ENCODE data around the gene BTBD3. TPM values are rescaled to one million over a fixed set of nuclear protein-coding genes. Genes with fewer than 3 reads are reported as not detected.

Gene BTBD3
- total RNA-seq, result 52.2 TPM

DNA sequence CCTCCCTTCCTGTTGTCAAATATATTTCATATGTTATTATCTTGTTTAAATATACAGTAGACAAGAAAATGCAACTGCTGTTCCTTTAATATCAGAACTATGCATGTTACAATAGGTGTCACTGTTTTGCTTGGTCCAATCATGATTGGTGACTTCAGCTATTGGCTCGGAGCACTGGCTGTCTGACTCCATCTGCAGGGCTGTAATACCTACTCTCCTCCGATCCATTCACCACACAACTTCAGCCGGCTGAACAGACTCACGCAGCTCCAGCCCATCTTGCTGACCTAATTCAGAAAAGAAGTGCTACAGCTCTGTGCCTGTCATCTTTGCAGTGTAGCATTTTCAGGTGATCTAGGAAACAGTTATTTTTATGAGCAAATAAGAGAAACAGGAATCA, at the start of gene BTBD3:
Gene BTBD3 (plus strand): TSS at position 231 of the 400 bp plus-strand sequence. CDS start 383 bp downstream, outside the sequence.
- FAIRE-seq (no peak), DNase-seq (ENCODE audit: low spot score in 2 of 2) (peak; percentile 13 to 30)

DNA sequence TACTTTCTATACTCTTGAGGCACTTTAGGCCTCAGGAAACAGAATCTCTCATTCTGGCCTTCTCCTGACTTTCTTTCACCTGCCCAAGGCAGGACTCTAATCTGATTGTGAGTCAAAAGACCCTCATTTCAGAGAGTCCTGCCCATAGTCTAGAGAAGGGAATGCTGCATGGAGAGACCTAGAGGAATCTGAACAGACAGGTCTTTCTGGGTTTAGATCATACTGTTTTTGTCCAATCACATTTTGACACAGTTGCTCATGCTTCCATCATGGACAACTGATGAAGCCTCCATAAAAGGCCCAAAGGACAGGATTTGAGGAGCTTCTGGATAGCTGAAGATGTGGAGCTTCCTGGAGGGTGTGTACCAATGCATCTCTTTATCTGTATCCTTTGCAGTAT, 48.1 kb upstream of the BTBD3 start:
- FAIRE-seq (no peak), DNase-seq (ENCODE audit: low spot score in 2 of 2) (no peak)

DNA sequence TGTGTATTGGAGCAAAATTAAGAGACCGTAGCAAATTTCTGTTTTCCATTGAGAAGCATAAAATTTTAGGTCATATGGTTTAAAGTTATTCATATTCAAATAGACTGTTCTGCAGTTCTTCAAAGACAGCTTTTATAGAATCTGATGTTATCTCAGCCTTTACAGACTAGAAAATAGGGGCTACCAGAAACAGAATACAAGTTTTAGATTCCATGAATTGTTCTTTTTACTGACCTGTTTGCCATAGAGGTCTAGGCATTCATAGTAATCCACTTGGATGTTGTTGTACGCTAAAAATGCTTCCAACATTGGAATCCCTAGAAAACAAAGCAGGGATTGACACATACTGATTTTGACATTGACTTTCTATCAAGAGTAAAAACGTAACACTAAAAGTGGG, 47.3 kb upstream of the BTBD3 start:
- no peak for DNase-seq (ENCODE audit: low spot score in 2 of 2)
- no peak for FAIRE-seq

DNA sequence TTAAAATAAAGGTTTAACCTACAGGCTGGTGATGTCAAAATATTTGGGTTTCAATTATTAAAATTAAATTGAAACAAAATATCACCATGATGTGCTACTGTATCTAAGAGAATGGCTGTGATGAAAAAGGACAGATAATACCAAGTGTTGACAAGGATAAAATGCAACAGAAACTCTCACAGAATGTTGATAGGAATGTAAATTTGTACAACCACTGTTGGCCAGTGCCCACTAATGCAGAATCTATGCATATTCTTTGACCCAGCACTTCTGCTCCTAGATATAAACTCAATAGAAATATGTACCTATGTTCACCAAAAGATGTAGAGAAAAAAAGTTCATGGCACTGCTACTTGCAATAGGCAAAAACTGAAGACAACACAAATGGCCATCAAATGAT, 41.1 kb upstream of the BTBD3 start:
- DNase-seq (ENCODE audit: low spot score in 2 of 2), result no peak
- no peak for FAIRE-seq

DNA sequence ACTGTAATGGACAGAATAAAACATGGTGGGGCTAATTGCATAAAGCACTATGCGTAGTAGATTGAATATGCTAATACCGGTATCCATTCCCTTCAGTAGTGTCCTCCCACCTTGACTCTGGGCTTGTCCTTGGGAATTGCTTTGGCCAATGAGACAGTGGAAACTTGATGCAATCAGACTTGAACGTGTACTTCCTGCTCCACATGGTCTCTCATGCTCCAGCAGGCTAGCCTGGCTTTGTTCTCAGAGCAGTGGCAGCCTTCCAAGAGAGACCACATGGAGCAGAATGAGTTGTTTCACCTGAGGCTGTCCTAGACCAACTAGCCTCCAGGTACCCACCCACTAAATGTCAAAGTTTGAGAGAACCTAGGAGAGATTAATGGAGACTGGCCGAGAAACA, 37.0 kb upstream of the BTBD3 start:
- no peak for DNase-seq (ENCODE audit: low spot score in 2 of 2)
- FAIRE-seq, result no peak

DNA sequence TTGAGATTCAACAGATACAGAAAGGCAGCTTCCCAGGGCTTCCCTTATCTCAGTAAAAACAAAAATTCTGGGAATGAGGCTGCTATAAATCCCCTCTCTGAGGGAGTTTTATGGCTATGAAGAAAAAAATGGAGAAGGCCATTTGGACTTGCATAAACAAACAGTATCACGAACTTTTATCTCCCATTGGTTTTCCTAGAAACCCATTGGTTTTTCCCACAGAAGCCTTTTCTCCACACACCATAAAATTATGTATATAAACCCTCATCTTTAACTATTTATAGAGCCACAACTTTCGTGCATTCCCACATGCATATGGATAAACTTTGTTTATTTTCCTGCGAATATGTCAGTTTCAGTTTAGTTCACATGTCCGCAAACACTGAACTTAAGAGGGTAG, 36.2 kb upstream of the BTBD3 start:
- FAIRE-seq (no peak), DNase-seq (ENCODE audit: low spot score in 2 of 2) (no peak)

DNA sequence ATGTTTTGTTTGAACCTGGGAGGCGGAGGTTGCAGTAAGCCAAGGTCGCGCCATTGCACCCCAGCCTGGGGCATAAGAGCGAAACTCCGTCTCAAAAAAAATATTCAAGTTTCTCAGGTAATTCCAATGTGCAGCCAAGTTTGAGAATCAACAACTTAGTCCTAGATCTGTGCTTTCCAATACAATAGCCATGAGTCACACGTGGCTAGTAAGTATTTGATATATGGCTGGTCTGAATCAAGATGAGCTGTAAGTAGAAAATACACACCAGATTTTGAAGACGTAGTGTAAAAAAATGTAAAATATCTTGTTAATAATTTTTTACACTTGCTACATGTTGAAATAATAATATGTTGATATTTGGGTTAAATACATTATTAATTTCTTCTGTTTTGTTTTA, 35.0 kb upstream of the BTBD3 start:
- DNase-seq (ENCODE audit: low spot score in 2 of 2) (no peak), FAIRE-seq (peak; percentile 75)

DNA sequence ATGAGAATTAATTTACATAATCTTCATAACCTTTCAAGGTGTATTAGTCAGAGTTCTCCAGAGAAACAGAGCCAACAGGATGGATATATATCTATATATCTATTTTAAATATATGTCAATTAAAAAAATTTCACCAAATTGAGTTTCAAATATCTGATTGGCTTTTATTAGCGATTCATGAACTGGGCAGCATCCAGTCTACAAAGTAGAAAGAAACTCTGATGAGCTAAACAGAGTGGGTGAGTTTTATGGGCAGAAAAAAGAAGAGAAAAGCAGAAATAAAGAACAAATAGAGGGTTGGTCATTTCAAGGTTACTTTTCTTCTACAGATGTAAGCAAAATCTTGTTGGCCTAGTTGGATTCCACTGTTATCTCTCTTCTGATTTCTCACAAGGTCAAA, 29.0 kb upstream of the BTBD3 start:
- DNase-seq (ENCODE audit: low spot score in 2 of 2) (no peak), FAIRE-seq (no peak)

DNA sequence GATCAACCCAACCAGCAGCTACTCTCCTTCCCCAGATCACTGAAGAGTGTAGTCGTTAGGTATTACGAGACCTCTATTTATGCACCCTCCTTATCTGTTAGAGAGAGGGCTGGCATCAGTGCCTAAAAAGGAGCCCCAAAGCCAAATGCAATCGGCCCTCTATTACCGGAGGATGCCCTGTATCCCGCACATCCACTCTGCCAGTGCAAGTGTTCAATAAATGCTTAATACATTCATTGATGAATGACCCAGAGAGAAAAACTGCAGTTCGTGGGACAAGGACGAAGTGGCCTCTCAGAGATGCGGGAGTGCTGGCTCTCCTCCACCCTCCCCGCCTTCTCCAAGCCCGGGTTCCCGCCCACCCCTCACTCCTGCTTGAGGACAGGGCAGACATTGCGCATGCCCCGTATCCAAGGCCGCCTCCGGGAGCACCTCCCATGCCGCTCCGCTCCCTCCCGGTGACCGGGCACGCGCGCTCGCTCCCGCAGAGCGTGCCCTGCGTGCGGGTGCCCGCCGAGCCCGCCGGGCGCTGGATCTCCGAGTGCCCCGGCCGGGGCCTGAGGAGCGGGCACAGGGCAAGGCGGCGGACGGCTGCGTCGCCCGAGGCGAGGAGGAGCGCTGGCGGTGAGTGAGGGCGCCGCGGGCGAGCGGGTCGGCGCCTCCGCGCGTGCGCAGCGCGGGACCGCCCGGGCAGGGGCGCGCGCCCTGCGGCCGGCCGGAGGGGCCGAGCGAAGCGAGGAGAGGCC, 27.2 kb upstream of the BTBD3 start:
- no peak for FAIRE-seq

DNA sequence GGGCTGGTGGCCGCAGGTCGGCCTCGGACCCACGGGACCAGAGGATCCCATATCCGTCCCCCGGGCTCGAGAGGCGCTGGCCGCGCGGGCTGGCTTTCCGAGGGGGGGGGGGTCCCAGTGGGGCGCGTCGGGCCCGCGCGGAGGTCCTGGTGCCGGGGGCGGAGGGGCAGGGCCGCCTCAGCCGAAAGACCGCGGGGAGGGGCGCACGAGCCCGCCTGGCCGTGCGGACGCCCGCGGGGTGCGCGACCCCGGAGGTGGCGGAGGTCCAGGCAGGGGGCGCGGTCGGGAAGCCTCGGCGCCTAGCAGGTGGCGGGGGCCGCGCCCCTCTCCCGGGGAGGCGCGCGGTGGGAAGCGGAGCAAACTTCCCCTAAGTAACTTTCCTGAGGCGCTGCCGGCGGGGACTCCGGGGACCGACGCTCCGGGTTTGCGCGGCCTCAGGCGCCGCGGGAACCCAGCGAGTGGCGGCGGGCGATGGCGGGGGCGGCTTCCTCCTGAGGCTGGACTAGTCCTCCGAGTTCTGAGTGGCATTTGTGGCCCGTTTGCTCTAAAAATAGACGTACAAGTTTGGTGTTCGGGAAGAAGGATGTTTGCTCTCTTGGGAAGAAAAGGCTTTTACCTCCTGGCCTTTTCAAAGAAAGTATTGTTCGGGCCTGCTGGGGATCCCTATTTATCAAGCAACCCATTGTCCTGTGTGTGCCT, 26.5 kb upstream of the BTBD3 start:
- no peak for FAIRE-seq
- peak; percentile 45 to 60 for DNase-seq (ENCODE audit: low spot score in 2 of 2)

More for the DNA sequence above, 27.2 kb upstream of the BTBD3 start:
- peak; percentile 85 to 88 for DNase-seq (ENCODE audit: low spot score in 2 of 2)

DNA sequence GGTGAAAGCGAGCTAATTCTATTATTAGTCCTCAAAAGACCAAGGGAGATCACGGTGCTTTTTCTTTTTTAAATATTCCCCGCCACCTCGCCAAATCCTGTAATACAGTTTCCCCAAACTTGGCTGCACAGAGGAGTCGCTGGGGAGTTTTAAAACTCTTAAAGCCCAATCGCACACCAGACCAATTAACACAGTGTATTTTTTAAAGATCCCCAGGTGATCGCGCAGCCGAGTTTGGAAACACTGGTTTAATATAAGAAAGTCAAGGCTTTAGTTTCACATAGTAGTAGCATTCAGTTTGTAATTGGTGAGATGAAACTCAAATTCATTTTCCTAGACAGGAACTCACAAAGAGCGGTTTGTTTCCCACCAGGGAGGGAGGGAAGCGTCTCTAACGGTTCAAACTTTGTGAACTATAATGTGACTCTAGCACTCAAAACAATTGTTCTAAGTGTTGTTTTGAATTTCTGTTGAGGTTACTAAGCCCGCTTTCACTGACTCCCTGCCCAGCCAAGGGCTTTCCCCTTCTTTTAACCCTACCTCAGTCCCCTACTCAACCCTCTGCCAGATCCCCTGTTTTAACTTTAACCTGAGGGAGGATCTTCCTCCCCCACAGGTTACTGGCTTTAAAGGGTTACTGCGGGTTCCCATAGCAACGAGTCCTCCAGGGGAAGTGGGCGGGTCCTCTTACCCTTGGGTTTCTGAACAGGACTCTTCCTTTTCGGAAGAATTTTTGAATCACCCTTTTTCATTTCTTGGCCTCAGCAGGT, 25.7 kb upstream of the BTBD3 start:
- no peak for FAIRE-seq
- peak in 1 of 2 donors; percentile 24 for DNase-seq (ENCODE audit: low spot score in 2 of 2)

DNA sequence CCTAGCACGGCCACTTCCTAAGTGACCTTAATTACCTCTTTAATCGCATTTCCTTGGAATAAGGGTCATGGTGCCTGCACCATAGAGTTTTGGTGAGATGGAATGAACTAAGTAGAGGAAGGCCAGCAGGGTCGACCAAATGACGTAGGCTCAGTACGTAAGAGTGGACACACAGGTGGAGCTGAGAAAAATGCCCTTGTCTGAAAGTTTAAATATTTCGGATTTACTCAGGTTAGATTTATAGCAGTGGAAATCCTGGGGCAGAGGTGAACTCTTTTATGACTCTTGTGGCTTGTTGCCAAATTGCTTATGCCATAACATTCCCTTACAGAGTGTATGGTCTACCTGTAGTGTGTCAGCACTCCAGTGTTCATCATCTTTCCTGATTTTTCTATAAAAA, 23.6 kb upstream of the BTBD3 start:
- DNase-seq (ENCODE audit: low spot score in 2 of 2) (no peak), FAIRE-seq (no peak)

DNA sequence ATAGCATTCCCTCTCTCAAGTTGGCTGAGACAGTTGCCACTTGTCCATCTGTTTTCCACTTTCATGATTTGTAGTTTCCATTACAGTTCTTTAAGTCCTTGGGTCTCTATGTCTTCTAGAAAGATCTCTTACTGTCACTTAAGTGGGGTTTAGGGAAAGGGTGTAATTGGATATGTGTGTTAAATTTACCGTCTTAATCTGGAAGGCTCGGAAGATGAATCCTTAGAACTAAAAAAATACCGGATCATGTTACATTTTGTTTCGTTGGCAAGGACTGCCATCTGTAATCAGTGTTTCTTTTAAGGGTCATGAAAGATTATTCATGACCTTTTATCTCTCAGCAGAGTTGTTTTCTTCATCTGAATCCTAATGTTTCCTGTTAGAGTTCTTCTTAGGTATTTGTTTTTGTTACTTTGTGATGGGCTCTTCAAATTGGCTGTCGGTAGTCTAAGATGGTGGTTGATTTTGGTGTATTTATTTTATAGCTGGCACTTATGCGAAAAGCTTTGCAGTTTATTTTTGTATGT, 21.8 kb upstream of the BTBD3 start:
- DNase-seq (ENCODE audit: low spot score in 2 of 2), result no peak
- no peak for FAIRE-seq

DNA sequence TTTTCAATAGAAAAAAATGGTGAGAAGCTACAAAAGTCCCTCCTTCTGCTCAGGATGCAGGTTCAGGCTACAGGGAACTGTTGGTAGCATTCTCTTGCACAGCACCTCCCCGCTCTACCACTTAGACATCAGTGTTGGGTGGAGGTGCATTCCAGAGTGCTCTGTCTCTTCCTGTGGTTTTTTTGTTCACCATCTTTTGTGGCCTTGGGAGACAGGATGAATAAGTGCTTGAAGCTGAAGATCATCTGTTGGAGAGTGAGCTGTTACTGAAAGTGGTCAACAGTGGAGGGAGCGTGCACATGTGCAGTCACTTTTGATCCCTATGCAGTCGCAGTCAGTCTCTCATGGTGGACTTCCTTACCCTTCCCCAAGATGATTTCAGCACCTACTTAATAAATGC, 16.6 kb upstream of the BTBD3 start:
- no peak for FAIRE-seq

DNA sequence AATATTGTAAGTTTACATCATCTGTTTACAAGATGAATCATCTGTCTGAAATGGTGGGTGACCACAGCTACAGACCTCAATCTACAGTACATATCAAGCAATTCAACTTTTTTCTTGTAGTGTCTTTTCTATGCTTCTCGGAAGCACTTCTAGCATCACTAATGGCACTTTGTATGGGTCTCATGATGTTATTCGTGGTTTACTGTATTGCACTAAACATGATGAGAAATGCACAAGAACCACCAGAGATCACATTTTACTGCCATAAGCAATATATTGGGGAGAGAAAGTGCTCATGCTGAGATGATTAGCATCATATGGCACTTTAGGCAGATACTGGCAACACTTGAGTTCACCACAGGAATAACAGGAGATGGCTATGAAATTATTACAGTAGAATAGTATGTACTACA, 15.4 kb upstream of the BTBD3 start:
- DNase-seq (ENCODE audit: low spot score in 2 of 2), result no peak
- FAIRE-seq, result no peak

More for the DNA sequence above, 16.6 kb upstream of the BTBD3 start:
- no peak for DNase-seq (ENCODE audit: low spot score in 2 of 2)

DNA sequence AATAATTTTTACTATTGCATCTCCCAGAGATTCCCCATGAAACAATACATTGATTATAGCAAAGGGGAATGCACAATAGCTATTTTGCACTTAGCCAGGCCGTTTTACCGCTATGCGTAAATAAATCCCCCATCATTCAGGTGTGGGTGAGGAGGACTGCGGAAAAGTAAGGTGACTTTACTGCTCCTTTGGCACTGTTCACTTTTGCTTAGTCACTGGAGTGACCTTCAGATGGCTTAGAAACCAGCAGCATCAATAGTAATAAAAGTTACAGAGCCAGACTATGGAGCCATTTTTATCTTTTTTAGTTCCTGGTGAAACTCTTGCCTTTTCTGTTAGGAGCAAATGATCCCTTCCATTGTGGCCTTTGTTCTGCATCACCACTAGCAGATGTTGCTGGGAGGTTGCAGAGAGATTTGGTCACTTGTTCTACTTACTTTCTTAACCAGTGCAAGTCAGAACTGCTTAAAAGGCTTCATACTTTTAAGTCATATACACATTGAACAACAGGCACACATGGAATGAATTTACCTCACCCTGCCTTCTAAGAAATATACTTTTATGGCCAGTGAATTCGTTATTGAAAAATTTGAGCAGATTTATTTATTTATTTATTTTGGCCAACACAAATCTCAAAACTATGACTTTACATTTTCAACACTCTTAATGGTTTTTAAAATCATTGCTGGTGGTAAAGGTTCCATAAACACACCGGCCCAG, 12.1 kb upstream of the BTBD3 start:
- DNase-seq (ENCODE audit: low spot score in 2 of 2), result no peak
- no peak for FAIRE-seq

DNA sequence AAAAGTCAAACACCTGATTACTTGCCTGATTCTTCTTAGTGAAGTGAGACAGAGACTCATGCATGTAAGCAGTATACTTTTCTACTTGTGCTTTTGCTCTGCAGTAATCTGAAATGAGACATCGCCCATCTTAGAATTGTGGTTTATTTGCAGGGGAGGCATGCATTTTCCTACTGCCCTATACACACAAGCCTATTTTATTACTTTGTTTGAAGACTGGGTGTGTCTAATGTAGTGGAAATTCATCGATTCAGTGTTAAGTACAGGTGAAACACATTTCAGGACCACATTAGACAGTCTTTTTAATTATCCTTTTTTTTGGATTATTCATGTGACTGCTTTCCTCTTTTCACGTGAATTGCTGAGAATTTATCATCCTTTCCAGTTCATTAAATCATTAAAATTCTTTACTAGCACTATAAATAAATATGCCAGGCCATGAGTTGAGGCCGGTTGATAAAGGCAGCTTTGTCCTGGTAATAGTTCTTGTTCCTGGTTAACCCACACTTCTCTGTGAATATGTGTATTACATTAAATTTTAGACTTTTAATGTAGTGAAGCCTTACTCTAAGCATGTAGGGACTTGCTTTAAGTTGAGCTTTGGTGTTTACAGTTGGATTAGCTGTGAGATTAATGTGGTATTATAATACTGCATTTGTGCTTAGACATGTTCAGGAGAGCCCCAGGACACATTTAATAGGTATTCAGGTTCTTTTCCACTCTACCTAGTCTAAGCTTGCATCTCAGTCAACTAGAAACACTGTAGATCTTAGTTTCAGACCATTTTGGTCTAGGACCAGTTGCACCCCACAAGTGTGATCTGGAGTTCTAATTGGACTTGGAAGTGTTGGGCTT, 10.8 kb upstream of the BTBD3 start:
- DNase-seq (ENCODE audit: low spot score in 2 of 2), result no peak
- no peak for FAIRE-seq

DNA sequence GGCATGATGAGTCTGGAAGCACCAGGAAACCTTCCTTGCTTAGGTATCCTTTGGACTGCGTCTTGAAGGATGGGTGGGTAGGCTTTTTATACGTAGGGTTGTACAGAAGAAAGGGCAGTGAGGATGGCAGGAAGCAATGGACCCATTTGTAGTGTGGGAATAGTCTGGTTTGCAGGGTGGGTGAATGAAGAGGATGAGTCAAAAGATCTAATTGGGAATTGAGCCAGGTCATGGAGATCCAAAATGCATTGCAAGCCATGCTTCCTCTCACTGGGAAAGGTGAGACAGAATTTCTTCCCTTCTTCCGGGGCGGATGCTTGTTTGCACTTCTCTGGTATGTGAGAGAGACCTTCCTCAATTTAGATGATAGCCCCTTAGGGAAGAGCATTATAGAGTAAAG, 10.1 kb upstream of the BTBD3 start:
- FAIRE-seq (no peak), DNase-seq (ENCODE audit: low spot score in 2 of 2) (no peak)

DNA sequence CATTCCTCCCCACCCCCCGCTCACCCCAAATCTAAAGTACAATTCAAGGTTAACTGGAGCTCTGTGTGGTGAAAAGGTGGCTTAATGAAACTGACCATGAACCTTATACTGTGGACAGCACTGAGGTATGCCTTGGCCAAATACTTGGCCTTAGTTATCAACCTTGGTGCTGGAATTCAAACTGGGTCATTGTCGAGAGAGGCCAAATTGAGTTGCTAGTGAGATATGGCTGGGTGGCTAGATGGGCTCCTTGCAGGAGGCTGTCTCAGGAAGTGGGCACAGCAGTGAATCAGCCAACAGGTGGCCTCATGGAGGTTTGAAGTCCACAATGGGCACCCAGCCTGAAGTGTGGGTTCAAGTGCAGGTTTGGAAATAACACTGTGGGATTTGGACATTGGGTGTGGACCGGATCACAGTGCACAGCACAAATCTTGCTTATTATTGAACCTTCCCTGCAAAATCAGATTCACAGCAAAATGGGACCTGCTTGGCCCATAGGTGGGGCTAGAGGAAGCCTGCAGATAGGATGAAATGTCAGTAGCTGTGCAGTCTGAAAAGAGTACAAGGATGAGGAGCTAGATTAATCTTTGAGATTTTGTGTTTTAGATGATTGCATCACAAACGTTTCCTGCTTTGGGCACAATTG, 5.6 kb upstream of the BTBD3 start:
- FAIRE-seq, result no peak
- DNase-seq (ENCODE audit: low spot score in 2 of 2), result no peak
